ENCODE results near the gene PPFIBP1.
A peak's percentile ranks its signal among the peaks of the same experiment; 100 is the strongest.
"Not testable (repeated sequence)": the region's sequence is repeated elsewhere in the genome, so short reads cannot be mapped to it uniquely, and the experiment has no call there.

Gene PPFIBP1

DNA sequence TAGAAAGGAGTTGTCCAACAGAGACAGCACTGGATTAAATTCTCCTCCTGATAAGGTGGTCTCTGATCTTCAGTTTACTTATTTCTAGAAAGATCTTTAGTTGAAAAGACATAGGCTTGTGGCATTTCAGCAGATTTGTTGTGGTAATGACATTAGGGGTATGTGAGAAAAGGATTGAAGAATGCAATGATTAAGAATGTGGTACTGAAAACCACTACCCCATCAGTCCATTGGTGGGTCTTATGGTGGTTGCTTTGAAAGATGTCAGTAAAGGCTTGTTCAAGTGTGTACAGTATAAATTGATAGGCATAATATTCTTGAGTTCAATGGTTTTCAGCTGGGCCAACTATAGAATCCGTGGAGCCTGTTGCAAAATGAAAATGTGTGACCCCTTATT, 10.8 kb downstream of the PPFIBP1 start:
- intact Hi-C loops (cut with DNase I), result loop anchor here (5.0 kb wide), 1 partner anchor 103 kb away; no protein-coding TSS in a partner anchor
- no peak for DNase-seq

- DNase-seq, result peak in 1 of 42 donors; percentile 13
- intact Hi-C loops (cut with DNase I), result no loop called here
Observed at GRCh38 chr12:27535318-27535717, 11.3 kb downstream of the PPFIBP1 start.

- intact Hi-C loops (cut with DNase I), result no loop called here
Observed at GRCh38 chr12:27537855-27538675, 14.1 kb downstream of the PPFIBP1 start.

DNA sequence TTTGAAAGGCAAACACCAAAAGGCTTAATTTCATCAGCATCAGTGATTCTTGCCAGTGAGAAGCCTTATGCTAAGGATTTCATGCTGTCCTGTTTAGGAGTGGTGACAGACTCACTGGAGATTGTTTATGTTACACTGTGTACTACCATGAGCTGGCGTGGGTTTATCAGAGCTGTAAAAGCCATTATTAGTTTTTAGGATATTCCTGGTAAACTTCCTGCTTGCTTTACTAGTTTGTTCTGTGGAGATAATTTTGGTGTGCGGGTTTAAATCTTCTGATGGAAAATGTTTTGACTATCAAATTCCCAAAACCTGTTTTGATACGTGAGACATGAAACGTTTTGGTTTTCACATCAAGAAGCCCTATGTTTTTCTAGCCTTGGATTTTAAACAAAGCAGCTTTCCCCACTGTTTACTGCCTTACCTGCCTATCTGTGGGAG, 15.2 kb downstream of the PPFIBP1 start:
- intact Hi-C loops (cut with DNase I), result no loop called here
- DNase-seq, result no peak

More at GRCh38 chr12:27537855-27538675, 14.1 kb downstream of the PPFIBP1 start:
- no peak for DNase-seq

- no peak for DNase-seq
- intact Hi-C loops (cut with DNase I), result no loop called here
Observed at GRCh38 chr12:27541031-27541719, 17.2 kb downstream of the PPFIBP1 start.

GRCh38 chr12:27542628-27543027, 18.6 kb downstream of the PPFIBP1 start:
- no peak for DNase-seq
- intact Hi-C loops (cut with DNase I), result no loop called here

GRCh38 chr12:27544858-27545257, 20.9 kb downstream of the PPFIBP1 start:
- intact Hi-C loops (cut with DNase I); DNase-seq: not testable (repeated sequence)

GRCh38 chr12:27545665-27546064, 21.7 kb downstream of the PPFIBP1 start:
- intact Hi-C loops (cut with DNase I), result no loop called here
- DNase-seq, result no peak

GRCh38 chr12:27547592-27547991, 23.6 kb downstream of the PPFIBP1 start:
- intact Hi-C loops (cut with DNase I), result no loop called here
- no peak for DNase-seq

GRCh38 chr12:27548301-27549199, 24.5 kb downstream of the PPFIBP1 start:
- DNase-seq, result peak in 1 of 42 donors; percentile 38
- intact Hi-C loops (cut with DNase I), result no loop called here

GRCh38 chr12:27549236-27549800, 25.3 kb downstream of the PPFIBP1 start:
- no peak for DNase-seq
- intact Hi-C loops (cut with DNase I), result no loop called here

DNA sequence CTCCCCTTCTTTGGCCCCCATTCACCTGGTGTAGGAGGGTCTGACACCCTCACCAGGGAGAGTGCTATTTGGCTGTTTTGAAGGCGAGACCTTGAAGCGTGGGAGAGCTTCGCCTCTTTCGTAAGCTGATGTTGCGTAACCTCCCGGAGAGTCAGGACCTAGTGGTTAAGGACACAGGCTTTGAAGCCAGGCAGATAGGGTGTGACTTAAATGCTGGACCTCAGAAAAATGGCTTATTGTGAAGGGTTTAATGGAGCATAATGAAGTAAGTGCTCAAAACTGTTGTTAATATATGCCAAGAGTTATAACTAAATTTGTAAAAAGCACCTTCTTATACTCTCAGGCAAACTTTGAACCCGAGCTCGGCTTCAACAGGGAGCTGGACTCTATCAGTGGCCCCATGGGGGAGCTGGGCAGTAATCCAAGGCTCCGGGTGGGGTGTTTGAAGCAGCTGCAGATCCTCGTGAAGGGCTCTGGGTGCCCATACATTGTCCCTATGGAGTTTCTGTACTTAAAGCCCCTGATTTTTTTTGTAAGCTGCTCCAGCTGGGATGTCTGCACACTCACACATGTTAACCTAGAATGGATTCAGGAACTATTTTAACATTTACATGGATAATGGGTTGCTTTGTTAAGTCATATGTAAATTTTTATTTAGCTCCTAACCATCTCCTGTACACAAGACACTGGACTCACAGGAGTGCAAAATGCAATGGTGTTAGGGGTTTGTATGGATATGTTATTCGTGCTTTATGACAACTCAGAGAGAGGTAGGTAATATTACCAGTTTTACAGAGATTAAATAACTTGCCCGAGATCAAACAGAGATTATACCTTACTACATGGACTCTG, 26.0 kb downstream of the PPFIBP1 start:
- DNase-seq, result peak in 33 of 42 donors; percentile 15 to 83 (median 47)

DNA sequence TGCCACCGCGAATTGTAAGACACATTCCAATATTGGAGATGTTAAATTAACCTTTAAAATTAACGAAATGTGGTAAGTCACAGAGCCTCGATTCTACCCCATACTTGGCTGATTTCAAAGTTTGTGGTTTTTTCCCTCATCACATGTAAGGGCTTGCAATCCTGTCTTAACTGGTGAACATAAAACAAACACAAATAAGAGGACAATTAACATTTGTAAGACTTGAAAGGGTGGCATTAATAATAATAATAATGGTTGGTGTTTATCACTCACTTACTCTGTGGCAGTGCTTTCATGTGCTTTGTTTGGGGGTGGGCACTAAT, 26.6 kb downstream of the PPFIBP1 start:
- intact Hi-C loops (cut with DNase I), result no loop called here
- DNase-seq, result no peak

More for the DNA sequence above, 26.0 kb downstream of the PPFIBP1 start:
- intact Hi-C loops (cut with DNase I), result no loop called here

DNA sequence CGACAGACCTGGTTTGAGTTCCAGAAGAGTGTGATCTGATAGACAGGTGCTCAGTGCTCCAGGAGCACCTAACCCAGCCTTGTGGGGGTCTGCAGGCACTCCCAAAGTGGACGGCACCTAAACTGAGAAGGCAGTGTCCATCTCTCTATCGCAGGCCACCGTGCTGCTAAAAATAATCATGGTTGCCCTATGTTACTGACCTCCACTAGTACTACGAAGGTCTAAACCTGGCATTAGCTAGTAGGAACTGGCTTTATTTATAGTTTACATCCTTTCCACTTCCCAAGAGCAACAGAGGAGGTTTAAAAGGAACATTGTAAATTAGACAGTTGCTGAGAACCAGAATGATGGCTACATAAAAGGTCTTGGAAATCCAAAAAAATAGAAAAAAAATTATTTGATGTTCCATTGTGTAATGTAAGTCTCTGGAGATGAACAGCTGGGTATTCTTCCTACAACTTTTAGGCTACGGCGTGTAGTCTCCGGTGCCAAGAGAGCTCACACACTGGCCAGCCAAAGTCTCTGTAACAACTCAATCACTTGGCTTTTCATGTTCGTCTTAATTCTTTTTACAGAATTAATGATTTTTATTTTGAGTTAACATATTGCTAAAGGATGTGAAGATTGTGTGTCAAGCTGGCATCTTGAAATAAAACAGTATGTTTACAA, 27.3 kb downstream of the PPFIBP1 start:
- peak in 1 of 42 donors; percentile 22 for DNase-seq
- intact Hi-C loops (cut with DNase I), result no loop called here

- DNase-seq, result peak in 6 of 42 donors; percentile 14 to 66 (median 30)
- intact Hi-C loops (cut with DNase I), result no loop called here
Observed at GRCh38 chr12:27552235-27552634, 28.2 kb downstream of the PPFIBP1 start.

DNA sequence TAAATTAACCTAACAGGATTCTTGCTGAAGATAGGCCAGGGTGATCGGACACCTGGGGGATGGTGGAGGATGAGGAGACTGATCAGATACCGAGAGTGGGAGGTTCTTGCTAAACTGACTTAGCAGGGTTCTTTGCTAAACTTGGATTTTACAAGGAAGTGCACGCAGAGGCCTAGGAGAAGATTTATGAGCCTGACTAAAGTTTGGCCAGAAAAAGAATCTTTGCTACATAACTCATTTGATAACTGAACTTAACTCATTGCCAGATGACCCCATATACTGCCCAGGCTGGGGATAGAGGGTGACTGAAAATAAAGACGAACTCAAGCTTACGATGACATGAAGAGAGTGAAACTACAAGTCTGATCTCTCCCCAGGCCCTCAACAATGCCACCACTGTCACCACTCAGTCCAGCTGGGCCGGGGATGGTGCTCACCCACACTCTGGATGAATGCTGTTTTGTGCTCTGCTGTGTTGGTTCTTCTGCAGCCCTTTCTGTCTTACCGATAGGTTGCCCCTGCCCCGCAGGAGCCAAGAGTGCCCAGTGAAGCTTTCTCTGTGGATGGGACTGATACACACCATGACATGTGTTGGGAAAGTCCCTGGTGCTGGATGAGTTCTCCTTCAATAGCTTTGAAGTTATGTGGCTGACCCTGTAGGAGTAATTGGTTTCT, 29.0 kb downstream of the PPFIBP1 start:
- intact Hi-C loops (cut with DNase I), result no loop called here
- DNase-seq, result peak; percentile 69 to 94 (median 86)

- intact Hi-C loops (cut with DNase I), result no loop called here
- DNase-seq, result no peak
Observed at GRCh38 chr12:27553941-27554340, 29.9 kb downstream of the PPFIBP1 start.

All from head of caudate nucleus (tissue), 42 donors.